HuH-7.5 (cell line): ENCODE results near the gene NSMF.
A peak's percentile ranks its signal among the peaks of the same experiment; 100 is the strongest.
"Not testable (repeated sequence)": the region's sequence is repeated elsewhere in the genome, so short reads cannot be mapped to it uniquely, and the experiment has no call there.

Source experiments
- DNase-seq: peaks from one replicate; pipeline ENCODE4 v3.0.0; 2011; ENCODE audit warnings: low spot score

The NSMF gene

DNA sequence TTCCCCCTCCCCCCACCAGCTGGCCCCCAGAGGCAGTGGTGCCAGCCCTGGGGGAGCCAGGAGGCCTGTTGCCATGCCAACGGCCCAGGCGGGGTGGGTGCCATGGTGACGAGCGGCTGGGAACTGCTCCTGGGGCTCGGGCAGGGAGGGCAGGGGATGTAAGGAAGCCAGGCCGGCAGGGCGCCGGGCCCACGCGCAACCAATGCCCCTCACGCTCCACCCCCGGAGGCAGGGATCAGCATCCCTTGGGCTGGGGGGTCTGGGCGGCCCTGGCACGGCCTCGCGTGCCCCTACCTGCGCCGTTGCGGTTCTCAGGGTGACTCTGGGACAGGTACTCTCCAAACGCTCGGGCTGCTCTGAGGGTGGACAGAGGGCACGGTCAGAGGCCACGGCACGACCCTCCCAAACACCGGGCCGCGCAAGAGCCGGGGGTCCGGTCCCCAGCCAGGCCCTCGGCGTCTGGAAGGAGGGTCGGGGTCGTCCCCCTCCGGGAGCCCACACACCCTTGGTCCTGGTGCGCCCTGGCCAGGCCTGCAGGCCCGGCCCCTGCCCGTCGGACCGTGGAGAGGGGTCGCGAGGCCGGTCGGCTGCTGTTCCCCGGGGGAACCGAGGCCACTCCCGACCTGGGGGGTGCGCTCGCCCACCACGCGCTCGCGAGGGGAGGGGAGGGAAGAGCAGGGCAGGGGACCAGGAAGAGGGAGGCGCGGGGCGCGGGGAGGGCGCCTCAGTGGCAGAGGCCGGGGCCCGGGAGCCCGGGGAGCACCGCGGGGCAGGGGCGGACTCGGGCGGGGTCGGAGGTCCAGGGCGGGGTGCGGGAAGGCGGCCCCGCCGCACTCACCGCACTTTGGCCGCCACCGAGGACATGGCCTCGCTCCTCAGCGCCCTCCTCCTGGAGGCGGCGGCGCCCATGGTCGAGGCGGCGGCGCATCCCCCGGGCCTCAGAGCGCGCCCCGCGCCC, 661 bp downstream of the NSMF start:
- peak; percentile 66 for DNase-seq

- DNase-seq, result no peak
Observed at GRCh38 chr9:137457406-137458193, 1.5 kb downstream of the NSMF start.

DNA sequence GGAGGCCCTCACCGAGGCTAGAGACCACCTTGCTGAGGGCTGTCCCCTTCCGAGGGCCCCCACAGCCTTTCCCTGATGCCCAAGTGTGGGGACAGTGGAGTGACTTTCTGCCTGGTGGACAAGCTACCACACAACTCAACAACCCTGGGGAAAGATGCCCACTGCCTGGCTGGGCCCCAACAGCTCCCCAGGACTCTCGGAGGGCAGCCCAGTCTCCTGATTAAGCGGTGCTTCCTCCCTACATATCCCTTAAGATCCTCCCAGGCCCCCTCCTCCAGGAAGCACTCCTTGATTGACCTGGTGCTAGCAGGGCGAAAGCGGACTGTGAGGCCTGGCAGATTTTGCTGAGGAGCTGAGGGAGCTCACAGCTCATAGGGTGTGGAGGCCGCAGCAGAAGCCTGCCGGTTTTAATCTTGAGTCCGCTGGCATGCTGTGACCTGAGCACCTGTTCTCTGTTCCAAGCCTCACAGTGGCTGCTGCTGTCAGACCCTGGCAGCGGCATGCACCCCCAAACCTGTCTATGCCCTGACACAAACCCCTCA, 2.2 kb downstream of the NSMF start:
- no peak for DNase-seq

- DNase-seq, result no peak
Observed at GRCh38 chr9:137456061-137456863, 2.9 kb downstream of the NSMF start.

DNA sequence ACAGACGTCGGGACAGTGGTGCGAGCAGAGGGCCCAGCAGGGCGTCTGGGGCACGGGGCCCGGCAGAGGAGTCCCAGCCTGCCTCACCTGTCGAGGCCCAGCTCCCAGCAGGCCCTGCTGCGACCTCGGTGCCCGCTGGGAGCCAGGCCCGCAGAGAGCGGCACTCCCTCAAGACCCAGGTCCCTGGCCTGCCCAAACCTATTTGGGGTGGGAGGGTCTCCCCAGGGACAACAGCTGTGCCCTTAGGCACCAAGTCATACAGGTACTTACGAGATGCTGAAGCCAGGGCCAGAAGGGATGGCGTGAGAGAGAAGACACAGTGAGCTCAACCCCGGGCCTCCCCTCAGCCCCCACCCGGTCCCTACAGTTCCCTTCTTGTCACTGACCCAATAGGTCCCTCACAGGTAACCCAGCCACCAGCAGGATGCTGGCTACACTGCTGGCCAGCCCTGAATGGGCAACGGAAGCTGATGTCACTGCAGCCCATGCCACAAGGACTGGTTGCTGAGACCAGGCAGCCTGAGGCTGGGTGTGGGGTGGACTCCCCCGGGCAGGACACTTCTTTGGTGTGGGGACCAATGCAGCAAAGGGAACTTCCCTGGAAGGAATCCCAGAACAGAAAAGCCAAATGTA, 3.7 kb downstream of the NSMF start:
- DNase-seq, result no peak

- DNase-seq, result no peak
Observed at GRCh38 chr9:137454597-137455358, 4.4 kb downstream of the NSMF start.

DNA sequence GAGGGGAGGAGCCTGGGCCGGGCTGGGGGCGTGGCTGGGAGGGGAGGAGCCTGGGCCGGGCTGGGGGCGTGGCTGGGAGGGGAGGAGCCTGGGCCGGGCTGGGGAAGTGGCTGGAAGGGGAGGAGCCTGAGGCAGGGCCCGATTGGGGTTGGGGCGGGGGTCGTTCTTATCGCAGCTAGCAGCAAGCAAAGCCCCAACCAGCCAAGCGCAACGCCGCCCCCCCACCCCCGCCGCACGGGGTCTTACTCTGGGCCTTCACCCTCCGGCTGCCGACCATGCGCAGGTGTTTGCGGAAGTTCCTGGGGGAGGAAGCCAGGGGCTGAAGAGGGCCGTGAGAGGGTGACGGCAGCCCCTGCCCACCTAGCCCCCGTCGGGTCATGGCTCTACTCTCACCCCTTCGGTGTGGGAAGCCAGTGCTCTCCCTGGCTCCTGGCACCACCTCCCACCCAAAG, 5.0 kb downstream of the NSMF start:
- no peak for DNase-seq

- DNase-seq, result no peak
Observed at GRCh38 chr9:137453643-137454081, 5.5 kb downstream of the NSMF start.

DNA sequence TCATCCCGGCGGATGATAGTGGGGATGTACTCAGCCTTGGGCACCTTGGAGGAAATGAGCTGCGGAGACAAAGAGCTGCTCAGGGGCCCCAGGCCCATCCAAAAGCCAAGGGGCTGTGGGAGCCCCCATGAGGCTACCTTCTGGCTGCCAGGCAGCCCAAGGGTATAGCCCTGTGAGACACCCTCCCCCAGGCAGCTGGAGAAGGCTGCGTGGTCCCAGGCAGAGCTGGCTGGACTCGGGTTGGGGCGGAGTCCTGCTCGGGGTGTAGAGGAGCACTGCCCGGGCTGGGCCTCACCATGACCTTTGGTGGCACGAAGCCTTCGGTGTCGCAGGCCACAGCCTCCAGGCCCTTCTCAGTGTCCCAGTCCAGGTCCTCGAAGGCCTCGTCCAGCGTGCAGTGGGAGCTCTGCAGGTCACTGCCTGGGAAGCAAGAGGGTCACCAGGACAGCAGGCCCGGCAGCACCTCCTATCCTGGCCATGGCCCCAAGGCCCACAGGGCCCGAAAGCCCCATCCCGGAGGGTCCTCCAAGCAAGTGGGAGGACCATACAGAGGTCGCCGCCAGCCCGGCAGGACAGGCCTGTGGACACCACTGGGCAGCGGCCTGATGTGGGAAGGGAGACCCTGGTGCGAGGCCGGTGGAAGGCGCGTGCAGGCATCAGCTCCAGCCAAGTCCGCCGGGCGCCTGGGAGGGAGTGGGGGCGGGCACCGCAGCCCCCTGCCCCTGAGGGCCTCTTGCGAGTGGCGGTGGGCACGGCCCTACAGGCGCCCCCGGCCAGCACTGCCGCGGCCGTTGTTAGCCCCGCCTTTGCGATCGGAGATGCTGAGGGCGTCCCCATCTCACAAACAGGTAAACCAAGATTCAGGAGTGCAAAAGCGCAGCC, 6.1 kb downstream of the NSMF start:
- no peak for DNase-seq

DNA sequence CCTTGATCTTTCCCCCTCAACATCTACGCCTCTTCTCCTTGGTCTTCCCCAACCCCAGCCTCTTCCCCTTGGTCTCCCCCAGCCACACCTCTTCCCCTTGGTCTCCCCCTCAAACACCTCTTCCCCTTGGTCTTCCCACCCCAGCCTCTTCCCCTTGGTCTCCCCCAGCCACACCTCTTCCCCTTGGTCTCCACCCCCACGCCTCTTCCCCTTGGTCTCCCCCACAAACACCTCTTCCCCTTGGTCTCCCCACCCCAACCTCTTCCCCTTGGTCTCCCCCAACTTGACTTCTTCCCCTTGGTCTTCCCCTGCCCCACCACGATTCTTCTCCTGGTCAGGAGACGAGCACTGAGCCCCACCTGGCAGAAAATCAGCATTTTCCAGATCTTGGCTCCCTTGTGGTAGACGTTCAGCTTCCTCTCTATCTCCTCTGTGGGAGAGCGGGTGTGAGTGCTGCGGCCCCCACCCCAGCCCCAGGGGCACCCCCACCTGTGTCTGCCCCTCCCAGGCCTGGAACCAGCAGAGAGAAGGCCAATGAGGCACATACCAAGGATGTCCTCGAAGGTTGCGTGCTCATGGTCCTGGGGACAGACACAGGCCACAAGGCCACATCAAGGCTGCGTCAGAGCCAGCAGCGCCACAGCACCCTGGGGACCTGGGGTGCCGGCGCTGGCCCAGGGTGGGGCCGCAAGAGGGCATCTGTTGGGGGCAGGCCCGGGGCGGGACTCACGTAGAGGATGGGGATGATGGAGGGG, 7.0 kb downstream of the NSMF start:
- no peak for DNase-seq

GRCh38 chr9:137451264-137452005, 7.7 kb downstream of the NSMF start:
- not testable (repeated sequence) for DNase-seq

GRCh38 chr9:137450539-137451222, 8.5 kb downstream of the NSMF start:
- DNase-seq, result not testable (repeated sequence)

GRCh38 chr9:137449931-137450538, 9.1 kb downstream of the NSMF start:
- no peak for DNase-seq

DNA sequence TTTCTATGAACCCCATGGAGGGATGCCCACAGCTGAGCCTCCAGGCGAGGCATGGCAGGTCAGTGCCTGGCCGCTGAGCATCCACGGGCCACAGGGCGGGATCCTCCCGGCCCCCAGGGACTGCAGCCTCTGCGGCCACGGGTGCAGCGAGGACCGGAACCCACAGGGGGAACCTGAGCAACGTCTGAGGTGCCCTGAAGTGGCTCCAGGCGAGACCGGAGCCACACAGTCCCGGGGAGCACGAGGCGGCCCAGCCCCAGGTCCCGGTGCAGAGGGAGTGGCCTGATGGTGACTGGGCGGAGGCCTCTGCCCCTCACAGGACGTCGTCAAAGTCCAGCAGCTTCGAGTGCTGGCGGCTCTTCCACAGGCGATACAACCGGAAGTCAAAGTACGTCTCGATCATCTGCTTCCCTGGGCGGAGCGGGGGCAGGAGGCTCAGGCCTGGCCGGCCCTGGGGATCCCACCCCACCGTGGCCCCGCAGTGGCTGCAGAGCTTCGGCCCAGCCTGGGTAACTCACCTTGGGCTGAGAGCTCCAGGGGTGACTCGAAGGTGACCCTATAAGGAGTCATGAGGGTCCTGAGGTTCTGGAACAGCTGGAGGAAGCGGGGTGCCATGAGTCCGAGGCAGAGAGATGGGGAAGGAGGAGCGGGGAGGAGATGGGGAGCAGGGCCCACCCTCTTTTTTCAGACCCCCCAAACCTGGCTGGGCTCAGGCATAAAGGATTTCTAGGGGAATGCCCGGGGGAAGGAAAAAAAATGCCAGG, 9.9 kb downstream of the NSMF start:
- DNase-seq, result no peak

GRCh38 chr9:137448602-137448962, 10.6 kb downstream of the NSMF start:
- DNase-seq, result no peak
